Effector memory CD4-positive, alpha-beta T cell (primary cell): ENCODE data around the gene YOD1.

Source experiments
- DNase-seq, 3 donors: peaks; one replicate each; pipeline ENCODE4 v3.0.0-alpha.2; 2020
- H3K27ac ChIP-seq: 2 replicates; pipeline ENCODE4 v1.7.0; 2013; ENCODE audit warnings: mild to moderate bottlenecking, low read length, moderate library complexity; ENCODE audit not compliant: insufficient read depth, poor library complexity, severe bottlenecking
- H3K27me3 ChIP-seq: replicated peaks from 2 replicates; pipeline ENCODE4 v1.7.0; 2013; ENCODE audit warnings: mild to moderate bottlenecking, low read length; ENCODE audit not compliant: insufficient read depth, control insufficient read depth, poor library complexity, severe bottlenecking
- H3K36me3 ChIP-seq: 2 replicates; pipeline ENCODE4 v1.7.0; 2013; ENCODE audit warnings: mild to moderate bottlenecking, low read length, moderate library complexity; ENCODE audit not compliant: control insufficient read depth, insufficient read depth
- H3K4me1 ChIP-seq: 2 replicates; pipeline ENCODE4 v1.7.0; 2013; ENCODE audit warnings: low read length, mild to moderate bottlenecking; ENCODE audit not compliant: control insufficient read depth, insufficient read depth, poor library complexity, severe bottlenecking
- H3K4me3 ChIP-seq: 2 replicates; pipeline ENCODE4 v1.7.0; 2013; ENCODE audit warnings: low read length, low read depth, mild to moderate bottlenecking; ENCODE audit not compliant: insufficient read depth, poor library complexity, severe bottlenecking
- H3K9me3 ChIP-seq: 2 replicates; pipeline ENCODE4 v1.7.0; 2013; ENCODE audit warnings: mild to moderate bottlenecking, low read length, moderate library complexity; ENCODE audit not compliant: control insufficient read depth

Gene YOD1

GRCh38 chr1:207013321-207014085 lies 37.5 kb downstream of the YOD1 start:
- Histone ChIP-seq H3K27ac (no peak overlapping the region), H3K36me3 (no peaks in the 10 kb centered on the region), H3K27me3 (no peaks in the 10 kb centered on the region), H3K4me1 (no peaks in the 10 kb centered on the region), H3K9me3 (no peaks in the 10 kb centered on the region), H3K4me3 (no peak overlapping the region)
- no peak for DNase-seq

- no peak overlapping the region for H3K27ac ChIP-seq
- no peaks in the 10 kb centered on the region for H3K9me3 ChIP-seq
- DNase-seq = no peak
- H3K4me1 ChIP-seq = no peaks in the 10 kb centered on the region
- H3K4me3 ChIP-seq = no peak overlapping the region
- no peaks in the 10 kb centered on the region for H3K27me3 ChIP-seq
- no peaks in the 10 kb centered on the region for H3K36me3 ChIP-seq
Observed at GRCh38 chr1:207010726-207011125, 40.3 kb downstream of the YOD1 start.

GRCh38 chr1:207009945-207010344 lies 41.1 kb downstream of the YOD1 start:
- no peak overlapping the region for H3K4me3 ChIP-seq
- no peaks in the 10 kb centered on the region for H3K27me3 ChIP-seq
- no peaks in the 10 kb centered on the region for H3K4me1 ChIP-seq
- no peak overlapping the region for H3K27ac ChIP-seq
- H3K9me3 ChIP-seq = no peaks in the 10 kb centered on the region
- no peak for DNase-seq
- H3K36me3 ChIP-seq = no peaks in the 10 kb centered on the region

GRCh38 chr1:207009182-207009850 lies 41.7 kb downstream of the YOD1 start:
- Histone ChIP-seq H3K27ac (no peak overlapping the region), H3K36me3 (no peaks in the 10 kb centered on the region), H3K4me3 (no peak overlapping the region), H3K4me1 (no peaks in the 10 kb centered on the region), H3K9me3 (no peaks in the 10 kb centered on the region), H3K27me3 (no peaks in the 10 kb centered on the region)
- no peak for DNase-seq

- Histone ChIP-seq H3K27ac (no peak overlapping the region), H3K4me3 (no peak overlapping the region), H3K36me3 (no peaks in the 10 kb centered on the region), H3K27me3 (no peaks in the 10 kb centered on the region), H3K4me1 (no peaks in the 10 kb centered on the region), H3K9me3 (no peaks in the 10 kb centered on the region)
- no peak for DNase-seq
Observed at GRCh38 chr1:207007352-207008033, 43.5 kb downstream of the YOD1 start.

GRCh38 chr1:207006914-207007313 lies 44.1 kb downstream of the YOD1 start:
- H3K9me3 ChIP-seq = no peaks in the 10 kb centered on the region
- H3K4me3 ChIP-seq = no peak overlapping the region
- no peak for DNase-seq
- no peaks in the 10 kb centered on the region for H3K4me1 ChIP-seq
- H3K27ac ChIP-seq = no peak overlapping the region
- H3K36me3 ChIP-seq = no peaks in the 10 kb centered on the region
- H3K27me3 ChIP-seq = no peaks in the 10 kb centered on the region

GRCh38 chr1:207006083-207006482 lies 44.9 kb downstream of the YOD1 start:
- H3K27me3 ChIP-seq = no peaks in the 10 kb centered on the region
- DNase-seq = no peak
- H3K4me3 ChIP-seq = no peak overlapping the region
- no peaks in the 10 kb centered on the region for H3K9me3 ChIP-seq
- no peaks in the 10 kb centered on the region for H3K36me3 ChIP-seq
- no peak overlapping the region for H3K27ac ChIP-seq
- no peaks in the 10 kb centered on the region for H3K4me1 ChIP-seq

- no peaks in the 10 kb centered on the region for H3K27me3 ChIP-seq
- no peaks in the 10 kb centered on the region for H3K4me1 ChIP-seq
- H3K27ac ChIP-seq = no peak overlapping the region
- no peak overlapping the region for H3K4me3 ChIP-seq
- H3K9me3 ChIP-seq = no peaks in the 10 kb centered on the region
- peak in 1 of 3 donors; percentile 14 for DNase-seq
- no peaks in the 10 kb centered on the region for H3K36me3 ChIP-seq
Observed at GRCh38 chr1:207004931-207005830, 45.8 kb downstream of the YOD1 start.

- no peaks in the 10 kb centered on the region for H3K27me3 ChIP-seq
- no peaks in the 10 kb centered on the region for H3K4me1 ChIP-seq
- no peak for DNase-seq
- H3K27ac ChIP-seq = no peak overlapping the region
- H3K4me3 ChIP-seq = no peak overlapping the region
- H3K9me3 ChIP-seq = no peaks in the 10 kb centered on the region
- H3K36me3 ChIP-seq = no peaks in the 10 kb centered on the region
Observed at GRCh38 chr1:207003210-207003609, 47.8 kb downstream of the YOD1 start.
